Nephron (organoid): Measurements from ENCODE around the gene LAMA5.

Experiments used
- H3K27ac Mint-ChIP-seq, 3 experiments: 2 replicates each; pipeline ENCODE4 v1.8.0; 2020; ENCODE audit warnings: mixed read lengths in 3 of 3, mild to moderate bottlenecking in 2 of 3, moderate library complexity in 1 of 3
- H3K27me3 Mint-ChIP-seq: 2 replicates; pipeline ENCODE4 v1.8.0; 2021; ENCODE audit warnings: low read depth, mild to moderate bottlenecking, moderate library complexity, mixed read lengths
- H3K36me3 Mint-ChIP-seq: 2 replicates; pipeline ENCODE4 v1.8.0; 2020; ENCODE audit warnings: low read depth, mixed read lengths
- H3K4me1 Mint-ChIP-seq: 2 replicates; pipeline ENCODE4 v1.8.0; 2020; ENCODE audit warnings: mixed read lengths
- H3K4me3 Mint-ChIP-seq, 3 experiments: 2 replicates each; pipeline ENCODE4 v1.8.0; 2020; ENCODE audit warnings: mild to moderate bottlenecking in 3 of 3, mixed read lengths in 3 of 3, moderate library complexity in 2 of 3
- H3K9me3 Mint-ChIP-seq: 2 replicates; pipeline ENCODE4 v1.8.0; 2020; ENCODE audit warnings: mixed read lengths
- CTCF ChIP-seq, 3 experiments: fragments of 200-600 bp; sonication (generic); IDR thresholded peaks; one replicate each; pipeline ENCODE4 v1.5.0; 2021; ENCODE audit warnings: antibody characterized with exemption in 3 of 3; ENCODE audit not compliant: unreplicated experiment in 3 of 3

Gene LAMA5

GRCh38 chr20:62346398-62347150 lies 20.5 kb downstream of the LAMA5 start:
- peaks cover 45% of the 10 kb centered on the region for H3K36me3 Mint-ChIP-seq
- no peak for TF ChIP-seq CTCF (IDR thresholded peaks at IDR 0.05; ENCODE audit: unreplicated experiment in 3 of 3)
- H3K4me1 Mint-ChIP-seq: no peaks in the 10 kb centered on the region
- H3K4me3 Mint-ChIP-seq: no peak overlapping the region
- peaks cover 3% of the 10 kb centered on the region for H3K27me3 Mint-ChIP-seq
- H3K27ac Mint-ChIP-seq: no peak overlapping the region
- H3K9me3 Mint-ChIP-seq: peaks cover 8% of the 10 kb centered on the region

- TF ChIP-seq CTCF (IDR thresholded peaks at IDR 0.05; ENCODE audit: unreplicated experiment in 3 of 3): no peak
- Mint-ChIP-seq H3K9me3 (peaks cover 8% of the 10 kb centered on the region), H3K27me3 (peaks cover 3% of the 10 kb centered on the region), H3K4me1 (no peaks in the 10 kb centered on the region), H3K27ac (no peak overlapping the region), H3K36me3 (peaks cover 47% of the 10 kb centered on the region), H3K4me3 (no peak overlapping the region)
Observed at GRCh38 chr20:62345681-62346370, 21.3 kb downstream of the LAMA5 start.

- Mint-ChIP-seq H3K4me3 (no peak overlapping the region), H3K27ac (no peak overlapping the region)
Observed at GRCh38 chr20:62344782-62345181, 22.3 kb downstream of the LAMA5 start.

GRCh38 chr20:62344092-62344491 lies 23.0 kb downstream of the LAMA5 start:
- H3K36me3 Mint-ChIP-seq: peaks cover 46% of the 10 kb centered on the region
- H3K4me1 Mint-ChIP-seq: no peaks in the 10 kb centered on the region
- no peak overlapping the region for H3K27ac Mint-ChIP-seq
- H3K27me3 Mint-ChIP-seq: peaks cover under 1% of the 10 kb centered on the region
- TF ChIP-seq CTCF (IDR thresholded peaks at IDR 0.05; ENCODE audit: unreplicated experiment in 3 of 3): no peak
- peaks cover 8% of the 10 kb centered on the region for H3K9me3 Mint-ChIP-seq
- no peak overlapping the region for H3K4me3 Mint-ChIP-seq

More at GRCh38 chr20:62344782-62345181, 22.3 kb downstream of the LAMA5 start:
- Mint-ChIP-seq H3K4me1 (no peaks in the 10 kb centered on the region), H3K27me3 (peaks cover 3% of the 10 kb centered on the region), H3K9me3 (peaks cover 8% of the 10 kb centered on the region), H3K36me3 (peaks cover 46% of the 10 kb centered on the region)
- no peak for TF ChIP-seq CTCF (IDR thresholded peaks at IDR 0.05; ENCODE audit: unreplicated experiment in 3 of 3)

- H3K36me3 Mint-ChIP-seq: peaks cover 36% of the 10 kb centered on the region
- no peaks in the 10 kb centered on the region for H3K27me3 Mint-ChIP-seq
- H3K4me1 Mint-ChIP-seq: no peaks in the 10 kb centered on the region
- H3K4me3 Mint-ChIP-seq: no peak overlapping the region
- TF ChIP-seq CTCF (IDR thresholded peaks at IDR 0.05; ENCODE audit: unreplicated experiment in 3 of 3): no peak
- H3K9me3 Mint-ChIP-seq: peaks cover 3% of the 10 kb centered on the region
- peak overlapping the region in 1 of 3 experiments; percentile 52 for H3K27ac Mint-ChIP-seq
Observed at GRCh38 chr20:62342910-62343309, 24.2 kb downstream of the LAMA5 start.
